ENCODE data around the gene COX17.

The COX17 gene

GRCh38 chr3:119642746-119643473, 34.3 kb downstream of the COX17 start:
- DNase-seq = no peak

- DNase-seq = no peak
Measured at GRCh38 chr3:119641416-119641815, 35.8 kb downstream of the COX17 start.

- no peak for DNase-seq
Measured at GRCh38 chr3:119639494-119640350, 37.5 kb downstream of the COX17 start.

- DNase-seq = peak; percentile 62 to 67
Measured at GRCh38 chr3:119637679-119638477, 39.3 kb downstream of the COX17 start.

GRCh38 chr3:119636891-119637611, 40.2 kb downstream of the COX17 start:
- DNase-seq = no peak

- no peak for DNase-seq
Measured at GRCh38 chr3:119636249-119636648, 41.0 kb downstream of the COX17 start.

- DNase-seq = no peak
Measured at GRCh38 chr3:119635719-119636118, 41.5 kb downstream of the COX17 start.

- DNase-seq = no peak
Measured at GRCh38 chr3:119632829-119633228, 44.4 kb downstream of the COX17 start.

- no peak for DNase-seq
Measured at GRCh38 chr3:119632216-119632615, 45.0 kb downstream of the COX17 start.

- no peak for DNase-seq
Measured at GRCh38 chr3:119631516-119631915, 45.7 kb downstream of the COX17 start.

- DNase-seq = no peak
Measured at GRCh38 chr3:119630880-119631329, 46.3 kb downstream of the COX17 start.

- DNase-seq = peak; percentile 24 to 51
Measured at GRCh38 chr3:119630128-119630879, 46.9 kb downstream of the COX17 start.

GRCh38 chr3:119628816-119629445, 48.3 kb downstream of the COX17 start:
- DNase-seq = no peak

- DNase-seq = no peak
Measured at GRCh38 chr3:119628390-119628789, 48.8 kb downstream of the COX17 start.

- DNase-seq = no peak
Measured at GRCh38 chr3:119627461-119627860, 49.7 kb downstream of the COX17 start.

GRCh38 chr3:119626196-119626595, 51.0 kb downstream of the COX17 start:
- DNase-seq = no peak

- no peak for DNase-seq
Measured at GRCh38 chr3:119625451-119626153, 51.6 kb downstream of the COX17 start.

- no peak for DNase-seq
Measured at GRCh38 chr3:119624002-119624720, 53.0 kb downstream of the COX17 start.

- no peak for DNase-seq
Measured at GRCh38 chr3:119620899-119621298, 56.3 kb downstream of the COX17 start.
